ENCODE measurements around the gene RGMB. TPM values are rescaled to one million over a fixed set of nuclear protein-coding genes. Genes with fewer than 3 reads are reported as not detected.
A peak's percentile ranks its signal among the peaks of the same experiment; 100 is the strongest.

Gene RGMB
- total RNA-seq, 1 experiment from 2014 or later, result 3.1 TPM

- no peak for DNase-seq (ENCODE audit: low read depth)
- in situ Hi-C loops (cut with HindIII; ENCODE audit: low pct_unique_long_range_greater_than_20kb, low sequenced_read_pairs), result no loop called here
Observed at GRCh38 chr5:98779264-98779877, 5.9 kb downstream of the RGMB start.

GRCh38 chr5:98780390-98780789 is 6.9 kb downstream of the RGMB start:
- in situ Hi-C loops (cut with HindIII; ENCODE audit: low pct_unique_long_range_greater_than_20kb, low sequenced_read_pairs), result no loop called here
- DNase-seq (ENCODE audit: low read depth), result no peak

- in situ Hi-C loops (cut with HindIII; ENCODE audit: low pct_unique_long_range_greater_than_20kb, low sequenced_read_pairs), result no loop called here
- DNase-seq (ENCODE audit: low read depth), result no peak
Observed at GRCh38 chr5:98781520-98781919, 8.1 kb downstream of the RGMB start.

- no peak for DNase-seq (ENCODE audit: low read depth)
- in situ Hi-C loops (cut with HindIII; ENCODE audit: low pct_unique_long_range_greater_than_20kb, low sequenced_read_pairs), result no loop called here
Observed at GRCh38 chr5:98781964-98782363, 8.5 kb downstream of the RGMB start.

GRCh38 chr5:98783051-98783649 is 9.7 kb downstream of the RGMB start:
- DNase-seq (ENCODE audit: low read depth), result no peak
- in situ Hi-C loops (cut with HindIII; ENCODE audit: low pct_unique_long_range_greater_than_20kb, low sequenced_read_pairs), result no loop called here

GRCh38 chr5:98784411-98784810 is 10.9 kb downstream of the RGMB start:
- no peak for DNase-seq (ENCODE audit: low read depth)
- in situ Hi-C loops (cut with HindIII; ENCODE audit: low pct_unique_long_range_greater_than_20kb, low sequenced_read_pairs), result no loop called here

GRCh38 chr5:98785244-98785643 is 11.8 kb downstream of the RGMB start:
- DNase-seq (ENCODE audit: low read depth), result no peak
- in situ Hi-C loops (cut with HindIII; ENCODE audit: low pct_unique_long_range_greater_than_20kb, low sequenced_read_pairs), result no loop called here

- in situ Hi-C loops (cut with HindIII; ENCODE audit: low pct_unique_long_range_greater_than_20kb, low sequenced_read_pairs), result no loop called here
- no peak for DNase-seq (ENCODE audit: low read depth)
Observed at GRCh38 chr5:98786191-98786853, 12.9 kb downstream of the RGMB start.

GRCh38 chr5:98787131-98787719 is 13.8 kb downstream of the RGMB start:
- in situ Hi-C loops (cut with HindIII; ENCODE audit: low pct_unique_long_range_greater_than_20kb, low sequenced_read_pairs), result no loop called here
- DNase-seq (ENCODE audit: low read depth), result no peak

GRCh38 chr5:98789029-98789428 is 15.6 kb downstream of the RGMB start:
- DNase-seq (ENCODE audit: low read depth), result no peak
- in situ Hi-C loops (cut with HindIII; ENCODE audit: low pct_unique_long_range_greater_than_20kb, low sequenced_read_pairs), result no loop called here

- in situ Hi-C loops (cut with HindIII; ENCODE audit: low pct_unique_long_range_greater_than_20kb, low sequenced_read_pairs), result no loop called here
- DNase-seq (ENCODE audit: low read depth), result no peak
Observed at GRCh38 chr5:98791001-98791519, 17.6 kb downstream of the RGMB start.

GRCh38 chr5:98791898-98792580 is 18.6 kb downstream of the RGMB start:
- DNase-seq (ENCODE audit: low read depth), result no peak
- in situ Hi-C loops (cut with HindIII; ENCODE audit: low pct_unique_long_range_greater_than_20kb, low sequenced_read_pairs), result no loop called here

- DNase-seq (ENCODE audit: low read depth), result no peak
- in situ Hi-C loops (cut with HindIII; ENCODE audit: low pct_unique_long_range_greater_than_20kb, low sequenced_read_pairs), result no loop called here
Observed at GRCh38 chr5:98793223-98793622, 19.8 kb downstream of the RGMB start.

- DNase-seq (ENCODE audit: low read depth), result no peak
- in situ Hi-C loops (cut with HindIII; ENCODE audit: low pct_unique_long_range_greater_than_20kb, low sequenced_read_pairs), result no loop called here
Observed at GRCh38 chr5:98794001-98794400, 20.5 kb downstream of the RGMB start.

- no peak for DNase-seq (ENCODE audit: low read depth)
- in situ Hi-C loops (cut with HindIII; ENCODE audit: low pct_unique_long_range_greater_than_20kb, low sequenced_read_pairs), result no loop called here
Observed at GRCh38 chr5:98794414-98795080, 21.1 kb downstream of the RGMB start.

- no peak for DNase-seq (ENCODE audit: low read depth)
- in situ Hi-C loops (cut with HindIII; ENCODE audit: low pct_unique_long_range_greater_than_20kb, low sequenced_read_pairs), result no loop called here
Observed at GRCh38 chr5:98795243-98795642, 21.8 kb downstream of the RGMB start.

GRCh38 chr5:98796197-98796972 is 22.9 kb downstream of the RGMB start:
- DNase-seq (ENCODE audit: low read depth), result peak; percentile 44
- in situ Hi-C loops (cut with HindIII; ENCODE audit: low pct_unique_long_range_greater_than_20kb, low sequenced_read_pairs), result no loop called here

GRCh38 chr5:98798371-98798770 is 24.9 kb downstream of the RGMB start:
- DNase-seq (ENCODE audit: low read depth), result no peak
- in situ Hi-C loops (cut with HindIII; ENCODE audit: low pct_unique_long_range_greater_than_20kb, low sequenced_read_pairs), result no loop called here
